Hematopoietic multipotent progenitor cell treated with erythropoietin and hydrocortisone succinate and interleukin-3 and kit ligand, for 6 days (in vitro differentiated cells): ENCODE data around the gene UNC5B.
A peak's percentile ranks its signal among the peaks of the same experiment; 100 is the strongest.

ENCODE experiments used
- DNase-seq: peaks from one replicate; pipeline ENCODE4 v3.0.0-alpha.2; 2015

The UNC5B gene

GRCh38 chr10:71223347-71224058 lies 11.1 kb downstream of the UNC5B start:
- no peak for DNase-seq

- no peak for DNase-seq
These were observed 13.1 kb downstream of the UNC5B start for GRCh38 chr10:71225291-71226058.

- no peak for DNase-seq
These were observed 16.7 kb downstream of the UNC5B start for GRCh38 chr10:71228875-71229675.

GRCh38 chr10:71229726-71230655 lies 17.6 kb downstream of the UNC5B start:
- DNase-seq, result no peak

GRCh38 chr10:71230656-71231025 lies 18.3 kb downstream of the UNC5B start:
- DNase-seq, result no peak

GRCh38 chr10:71231206-71231605 lies 18.8 kb downstream of the UNC5B start:
- no peak for DNase-seq

- no peak for DNase-seq
These were observed 20.0 kb downstream of the UNC5B start for GRCh38 chr10:71232089-71232998.

- no peak for DNase-seq
These were observed 21.1 kb downstream of the UNC5B start for GRCh38 chr10:71233482-71233892.

- DNase-seq, result peak; percentile 64
These were observed 21.9 kb downstream of the UNC5B start for GRCh38 chr10:71234004-71234894.

- DNase-seq, result no peak
These were observed 22.8 kb downstream of the UNC5B start for GRCh38 chr10:71234970-71235685.

GRCh38 chr10:71235808-71236207 lies 23.4 kb downstream of the UNC5B start:
- no peak for DNase-seq

- no peak for DNase-seq
These were observed 23.9 kb downstream of the UNC5B start for GRCh38 chr10:71236286-71236685.

GRCh38 chr10:71236822-71237682 lies 24.7 kb downstream of the UNC5B start:
- DNase-seq, result no peak

- no peak for DNase-seq
These were observed 25.7 kb downstream of the UNC5B start for GRCh38 chr10:71237843-71238623.

GRCh38 chr10:71238626-71239025 lies 26.3 kb downstream of the UNC5B start:
- DNase-seq, result no peak

GRCh38 chr10:71239131-71239915 lies 27.0 kb downstream of the UNC5B start:
- DNase-seq, result no peak
